ENCODE results near the gene PPT2.
A peak's percentile ranks its signal among the peaks of the same experiment; 100 is the strongest.
"Not testable (repeated sequence)": the region's sequence is repeated elsewhere in the genome, so short reads cannot be mapped to it uniquely, and the experiment has no call there.

Gene PPT2

DNA sequence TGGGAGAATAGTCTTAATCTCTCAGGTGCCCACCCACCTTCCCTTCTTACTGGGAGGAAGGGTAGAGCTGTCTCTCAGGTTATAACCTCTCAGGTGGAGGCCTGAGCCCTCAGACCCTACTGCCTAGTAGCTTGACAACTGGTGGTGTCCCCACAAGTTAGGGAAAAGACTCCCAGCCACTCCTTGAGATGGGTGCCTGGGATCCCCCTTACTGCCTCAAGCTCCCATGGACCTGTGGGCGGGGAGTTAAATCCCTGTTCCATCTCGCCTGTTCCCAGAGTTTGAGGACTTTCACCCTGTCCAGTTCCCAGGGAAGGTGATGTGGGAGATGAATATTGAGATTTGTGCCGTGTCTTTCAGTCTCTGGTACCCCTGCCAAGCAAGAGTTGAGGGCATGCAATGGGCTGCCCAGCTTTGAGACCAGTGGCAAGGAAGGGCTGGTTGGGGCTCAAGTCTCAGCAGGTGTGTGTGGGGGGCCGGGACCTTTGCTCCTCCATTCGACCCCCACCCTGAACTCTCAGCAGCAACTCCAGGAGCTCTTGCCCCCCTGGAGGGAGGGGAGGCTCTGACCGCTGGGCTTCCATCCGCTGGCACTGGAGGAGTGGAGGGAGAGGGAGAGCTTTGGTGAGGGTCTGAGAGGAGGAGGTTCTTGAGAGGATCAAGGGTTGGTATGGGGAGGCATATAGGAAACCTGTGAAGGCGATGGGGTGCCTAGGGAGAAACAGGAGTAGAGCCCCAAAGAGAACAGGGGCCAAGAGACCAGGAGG, 37.2 kb downstream of the PPT2 start:
- DNase-seq = no peak

DNA sequence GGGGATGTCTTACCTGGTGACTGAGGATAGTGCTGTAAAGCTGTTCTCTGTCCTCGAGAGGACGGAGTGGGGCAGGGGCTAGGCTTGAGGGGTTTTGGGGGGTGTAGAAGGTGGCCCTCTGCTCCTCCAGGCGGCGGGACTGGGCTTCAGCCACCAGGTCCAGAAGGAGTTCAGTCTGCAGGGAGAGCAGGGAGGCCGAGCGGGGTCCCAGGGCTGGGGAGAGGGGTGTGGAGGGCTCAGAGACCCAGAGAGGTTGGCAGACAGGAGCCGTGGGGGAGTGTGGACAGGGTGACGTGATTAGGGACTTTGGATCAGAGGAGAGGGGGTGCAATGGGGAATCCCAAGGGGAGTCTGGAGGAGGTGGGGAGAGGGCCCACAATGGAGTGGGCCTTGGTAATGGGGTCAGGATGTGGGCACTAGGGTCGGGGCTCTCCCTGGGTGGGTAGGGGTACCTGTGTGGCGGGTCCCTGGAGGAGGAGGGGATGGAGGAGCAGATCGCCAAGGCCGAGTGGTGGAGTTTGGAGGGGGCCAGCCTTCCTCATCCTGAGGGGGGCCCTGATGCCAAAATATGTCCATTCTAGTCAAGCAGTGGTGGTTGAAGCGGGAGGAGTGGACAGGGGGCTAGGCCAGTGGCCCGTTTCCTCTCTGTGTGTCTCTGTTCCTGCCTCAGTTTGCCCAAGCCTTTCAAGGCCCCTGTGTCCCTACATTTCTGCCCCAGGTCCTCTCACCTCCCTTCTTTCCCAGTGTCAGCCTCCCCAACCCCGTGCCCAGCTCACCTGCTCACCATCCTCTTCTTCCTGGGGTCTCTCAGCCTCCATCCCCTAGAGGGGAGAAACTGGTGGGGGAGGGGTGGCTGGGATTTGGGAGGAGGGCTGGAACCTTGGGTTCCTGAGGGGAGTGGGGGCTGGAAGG, 38.0 kb downstream of the PPT2 start:
- DNase-seq = no peak

DNA sequence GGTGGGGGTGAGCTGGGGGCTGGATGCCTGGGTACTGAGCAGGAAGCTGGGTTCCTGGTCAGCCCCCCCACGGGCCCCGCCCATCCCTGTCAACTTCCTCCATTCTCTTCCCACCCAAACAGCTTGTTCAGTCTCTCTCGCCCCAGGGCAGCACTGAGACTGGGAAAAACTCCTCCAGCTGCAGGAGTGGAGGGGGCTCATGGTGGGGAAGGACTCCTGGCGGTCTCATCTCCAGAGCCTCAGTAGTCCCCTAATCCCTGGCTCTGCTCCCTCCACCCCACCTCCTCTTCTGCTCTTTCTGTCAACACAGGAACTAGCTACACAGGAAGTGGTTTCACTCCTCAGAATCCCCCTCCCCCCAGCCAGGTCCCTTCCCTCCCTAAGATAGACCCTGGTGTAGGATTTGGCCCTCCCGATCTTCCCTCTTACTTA, 38.7 kb downstream of the PPT2 start, which contains the start of gene GPSM3:
Gene GPSM3 (minus strand): TSS at position 36 of the 432 bp plus-strand sequence. CDS start 130 bp downstream, outside the sequence.
- no peak for DNase-seq

DNA sequence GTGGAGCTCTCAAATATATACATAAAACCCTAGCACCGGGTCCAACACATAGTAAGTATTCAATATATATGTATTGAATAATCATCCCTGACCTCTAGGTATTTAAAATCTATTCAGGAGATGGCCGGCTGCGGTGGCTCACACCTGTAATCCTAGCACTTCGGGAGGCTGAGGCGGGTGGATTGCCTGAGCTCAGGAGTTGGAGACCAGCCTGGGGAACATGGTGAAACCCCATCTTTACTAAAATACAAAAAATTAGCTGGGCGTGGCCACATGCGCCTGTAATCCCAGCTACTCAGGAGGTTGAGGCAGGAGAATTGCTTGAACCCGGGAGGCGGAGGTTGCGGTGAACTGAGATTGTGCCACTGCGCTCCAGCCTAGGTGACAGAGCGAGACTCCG, 39.2 kb downstream of the PPT2 start:
- not testable (repeated sequence) for DNase-seq

DNA sequence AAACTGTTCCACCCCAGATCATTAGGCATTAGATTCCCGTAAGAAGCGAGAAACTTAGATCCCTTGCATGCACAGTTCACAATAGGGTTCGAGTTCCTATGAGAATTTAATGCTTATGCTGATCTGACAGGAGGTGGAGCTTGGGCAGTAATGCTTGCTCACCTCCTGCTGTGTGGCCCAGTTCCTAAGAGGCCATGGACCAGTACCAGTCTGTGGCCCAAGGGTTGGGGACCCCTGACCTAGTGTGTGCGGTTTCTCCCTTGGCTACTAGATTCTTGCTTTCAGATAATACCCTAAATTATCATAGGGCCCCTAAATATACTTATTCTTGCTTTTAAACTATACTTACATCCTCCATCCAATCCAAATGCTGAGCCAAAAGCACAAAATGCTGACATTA, 40.4 kb downstream of the PPT2 start:
- no peak for DNase-seq

DNA sequence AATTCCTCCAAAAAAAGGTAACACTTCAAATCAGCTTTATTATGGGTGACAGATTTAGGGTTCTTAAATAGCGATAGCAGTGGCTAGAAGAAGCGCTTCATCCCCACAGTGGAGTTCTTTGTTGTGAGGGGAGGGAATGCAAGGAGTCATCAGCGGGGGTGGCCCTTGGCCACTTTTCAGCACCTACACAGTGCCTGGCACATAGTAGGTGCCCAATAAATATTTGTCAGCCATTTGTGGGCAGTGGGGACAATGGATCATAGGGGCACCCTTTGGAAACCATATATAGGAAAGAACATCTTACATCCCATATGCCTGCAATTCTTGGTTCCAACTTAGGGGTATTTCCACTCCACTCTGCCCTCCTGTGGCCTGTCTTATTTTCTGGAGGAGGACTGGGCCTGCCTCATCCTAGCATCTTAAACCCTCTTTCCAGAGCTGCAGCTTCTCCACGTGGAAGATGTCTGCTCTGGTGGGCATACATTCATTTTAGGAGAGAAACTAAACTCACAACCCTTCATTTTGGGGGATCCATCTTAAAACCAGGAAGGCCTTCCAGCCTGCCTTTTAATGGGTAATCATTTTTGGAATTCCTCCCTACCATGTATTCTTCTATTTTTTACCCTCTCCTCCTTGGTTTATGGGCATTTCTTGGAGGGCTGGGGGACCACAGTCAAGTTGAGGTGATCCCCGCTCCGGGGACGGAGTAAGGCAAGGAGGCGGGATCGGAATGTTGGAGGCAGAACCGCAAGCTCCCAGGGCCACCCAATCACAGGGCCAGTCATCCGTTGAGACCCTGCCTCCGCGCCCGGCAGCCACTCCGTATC, 41.1 kb downstream of the PPT2 start:
- peak; percentile 61 for DNase-seq

DNA sequence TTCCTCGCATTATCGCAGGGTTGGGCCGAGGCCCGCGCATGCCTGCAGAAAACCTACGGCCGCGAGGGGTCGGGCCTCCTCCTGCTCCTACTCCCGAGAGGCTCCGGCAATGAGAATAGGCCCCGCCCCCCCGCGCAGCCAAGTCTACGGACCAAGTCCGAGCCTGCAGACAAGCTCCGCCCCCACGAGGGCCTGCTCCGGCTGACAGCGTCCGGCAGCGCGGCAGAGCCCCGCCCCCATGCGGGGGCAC, 41.6 kb downstream of the PPT2 start:
- peak; percentile 100 for DNase-seq

DNA sequence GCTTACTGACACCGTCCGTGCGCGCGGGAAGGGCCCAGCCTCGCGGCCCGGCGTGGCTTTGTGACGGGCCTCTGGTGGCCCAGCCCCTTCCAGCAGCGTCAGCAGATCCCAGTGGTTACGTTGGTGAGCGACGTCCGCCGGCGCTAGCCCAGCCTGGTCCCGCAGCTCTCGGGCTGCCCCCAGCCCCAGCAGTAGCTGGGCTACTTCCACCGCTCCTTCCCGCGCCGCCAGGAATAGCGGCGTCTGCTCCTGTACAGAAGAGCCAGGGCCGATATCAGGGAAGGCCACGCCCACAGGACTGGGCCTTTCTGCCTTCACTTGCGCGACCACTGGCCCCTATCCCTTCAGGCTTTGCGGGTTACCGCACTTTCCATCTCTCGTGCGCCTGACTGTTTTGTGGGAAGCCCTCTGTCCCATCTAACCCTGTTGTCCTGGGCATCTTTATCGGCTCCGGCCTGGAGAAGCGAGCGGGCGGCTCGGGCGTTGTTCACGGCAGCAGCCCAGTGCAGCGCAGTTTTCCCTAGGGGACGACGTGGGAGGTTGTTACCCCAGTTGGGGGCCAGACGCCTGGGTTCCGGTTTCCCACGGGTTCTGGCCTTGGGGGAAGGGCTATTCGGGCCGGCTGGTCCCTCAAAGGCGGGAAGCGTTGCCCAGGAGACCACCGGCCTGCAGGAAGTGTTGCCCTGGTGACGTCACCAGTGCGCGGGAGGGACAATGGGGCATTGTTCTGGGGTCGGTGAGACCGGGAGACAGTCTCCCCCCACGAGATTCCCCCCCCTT, 42.2 kb downstream of the PPT2 start:
- DNase-seq = peak; percentile 52

DNA sequence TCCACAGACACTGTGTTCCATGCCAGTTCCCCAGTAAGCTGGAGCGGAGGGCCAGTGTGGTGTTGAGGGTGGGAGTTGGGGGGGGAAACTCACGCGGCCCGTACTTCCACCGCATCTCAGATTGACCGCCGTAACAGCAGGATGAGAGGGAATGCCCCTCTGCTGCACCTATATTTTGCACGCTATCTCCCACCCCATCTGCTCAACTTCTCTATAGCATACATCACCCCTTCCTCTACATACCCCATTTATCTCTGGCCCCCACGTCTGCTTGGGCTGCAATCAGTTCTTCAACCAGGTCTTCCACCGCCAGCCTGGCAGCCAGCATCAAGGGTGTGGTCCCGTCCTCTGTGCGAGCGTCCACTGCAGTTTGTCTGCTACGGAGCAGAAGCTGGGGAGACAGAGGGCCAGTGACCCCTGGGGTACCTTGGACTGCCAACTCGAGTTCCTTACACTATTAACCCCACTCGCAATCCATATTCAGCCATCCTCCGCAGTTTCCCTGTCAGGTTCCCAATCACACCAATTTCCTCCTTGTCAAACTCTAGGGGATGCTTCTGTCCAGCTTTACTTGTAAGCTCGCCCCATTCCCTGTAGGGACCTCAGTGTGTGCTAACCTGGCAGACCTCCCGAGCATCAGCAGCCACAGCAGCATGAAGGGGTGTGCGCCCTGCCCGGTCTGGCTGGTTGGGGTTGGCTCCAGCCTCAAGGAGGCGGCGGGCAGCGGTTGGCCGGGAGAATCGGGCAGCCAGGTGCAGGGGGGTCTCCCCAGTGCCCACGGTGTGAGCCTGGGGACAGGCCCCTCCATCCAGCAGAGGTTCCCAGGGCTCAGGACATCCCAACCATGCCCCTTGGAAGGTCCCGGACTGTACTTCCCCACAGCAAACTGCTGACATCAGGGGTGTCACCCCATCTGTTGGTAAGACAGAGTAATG, 43.0 kb downstream of the PPT2 start:
- no peak for DNase-seq

DNA sequence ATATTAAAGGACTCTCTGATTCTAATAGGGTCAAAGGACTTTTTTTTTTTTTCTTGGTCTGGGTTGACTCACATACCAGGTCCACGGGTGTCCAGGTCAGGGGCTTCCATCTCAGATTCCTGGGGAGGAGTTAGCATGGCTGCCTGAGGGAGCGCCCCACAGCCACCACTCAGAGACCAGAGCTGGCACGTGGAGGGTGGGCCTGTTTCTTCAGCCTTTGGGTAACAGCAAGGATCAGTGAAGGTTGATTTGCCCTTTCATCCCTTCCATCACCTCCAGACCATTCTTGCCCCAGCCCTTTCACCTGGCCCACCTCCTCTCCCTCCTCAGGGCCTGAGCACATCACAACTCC, 44.4 kb downstream of the PPT2 start:
- no peak for DNase-seq

DNA sequence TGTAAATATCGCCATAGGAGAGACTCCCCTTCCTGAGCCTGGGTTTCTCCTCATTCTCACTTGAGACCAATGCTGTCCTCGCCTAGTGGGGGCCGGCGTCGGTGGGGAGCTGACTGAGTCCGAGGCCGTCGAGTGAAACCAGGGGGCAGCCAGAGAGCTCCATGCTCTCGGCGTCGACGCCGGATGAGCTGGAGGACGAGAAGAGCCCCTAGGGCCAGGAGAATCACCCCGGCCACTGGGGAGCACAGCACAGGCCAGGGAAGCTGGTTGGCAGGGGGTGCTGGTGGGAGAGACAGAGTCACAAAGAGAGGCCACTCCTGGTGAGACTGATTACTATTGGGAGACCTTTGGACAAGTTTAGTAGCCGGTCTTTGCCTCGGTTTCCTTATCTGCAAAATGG, 44.9 kb downstream of the PPT2 start:
- no peak for DNase-seq

DNA sequence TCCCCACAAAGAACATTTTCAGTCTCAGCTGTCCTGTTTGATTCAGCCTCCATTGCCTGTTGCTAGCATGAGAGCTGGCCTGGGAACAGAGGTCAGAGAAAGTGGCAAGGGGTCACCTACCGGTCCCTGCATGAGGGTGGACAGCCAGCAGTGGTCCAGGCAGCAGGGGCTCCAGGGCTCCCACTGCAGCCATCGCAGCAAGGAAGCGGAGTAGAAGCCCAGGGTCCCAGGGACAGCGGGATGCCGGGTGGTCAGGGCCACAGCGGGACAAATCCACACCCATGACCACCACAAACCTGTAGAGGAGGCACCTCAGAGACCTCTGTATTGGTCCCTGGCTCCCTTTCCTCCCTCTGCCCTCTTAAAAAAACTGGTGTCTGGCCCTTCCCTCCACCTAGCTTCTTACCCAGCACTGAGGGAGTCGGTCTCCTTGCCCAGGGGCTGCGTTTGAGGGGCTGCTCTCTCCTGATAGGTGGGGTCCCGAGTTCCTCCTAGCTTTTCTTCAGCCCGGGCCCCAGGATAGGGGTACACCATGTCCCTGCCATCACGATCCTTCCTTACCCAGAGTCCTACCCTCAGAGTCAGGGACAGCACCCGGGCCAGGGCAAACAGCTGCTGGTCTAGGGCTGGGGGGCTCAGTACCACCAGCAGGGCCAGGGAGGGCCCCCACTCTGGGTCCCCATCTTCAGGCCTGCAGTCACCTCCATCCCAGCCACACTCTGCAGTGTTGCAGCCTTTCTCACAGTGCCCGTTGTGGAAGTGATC, 47.0 kb downstream of the PPT2 start:
- DNase-seq = no peak

DNA sequence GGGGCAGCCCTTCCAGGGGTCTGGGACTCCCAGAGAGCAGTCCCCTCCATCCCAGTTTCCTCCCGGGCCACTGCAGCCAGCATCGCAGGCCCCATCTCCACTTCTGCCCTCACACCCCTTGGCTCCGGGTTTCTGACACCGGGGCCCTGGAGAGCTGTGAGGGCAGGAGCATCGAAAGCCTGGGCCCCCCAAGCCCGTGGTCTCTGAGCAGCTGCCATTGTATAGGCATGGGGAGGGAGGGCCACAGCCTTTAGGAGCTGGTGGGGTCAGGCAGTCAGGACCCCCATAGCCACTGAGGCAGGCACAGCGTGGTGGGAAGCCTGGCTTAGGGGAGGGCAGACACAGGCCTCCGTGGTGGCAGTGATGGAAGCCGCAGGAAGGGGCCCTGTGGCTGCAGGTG, 48.2 kb downstream of the PPT2 start:
- no peak for DNase-seq

DNA sequence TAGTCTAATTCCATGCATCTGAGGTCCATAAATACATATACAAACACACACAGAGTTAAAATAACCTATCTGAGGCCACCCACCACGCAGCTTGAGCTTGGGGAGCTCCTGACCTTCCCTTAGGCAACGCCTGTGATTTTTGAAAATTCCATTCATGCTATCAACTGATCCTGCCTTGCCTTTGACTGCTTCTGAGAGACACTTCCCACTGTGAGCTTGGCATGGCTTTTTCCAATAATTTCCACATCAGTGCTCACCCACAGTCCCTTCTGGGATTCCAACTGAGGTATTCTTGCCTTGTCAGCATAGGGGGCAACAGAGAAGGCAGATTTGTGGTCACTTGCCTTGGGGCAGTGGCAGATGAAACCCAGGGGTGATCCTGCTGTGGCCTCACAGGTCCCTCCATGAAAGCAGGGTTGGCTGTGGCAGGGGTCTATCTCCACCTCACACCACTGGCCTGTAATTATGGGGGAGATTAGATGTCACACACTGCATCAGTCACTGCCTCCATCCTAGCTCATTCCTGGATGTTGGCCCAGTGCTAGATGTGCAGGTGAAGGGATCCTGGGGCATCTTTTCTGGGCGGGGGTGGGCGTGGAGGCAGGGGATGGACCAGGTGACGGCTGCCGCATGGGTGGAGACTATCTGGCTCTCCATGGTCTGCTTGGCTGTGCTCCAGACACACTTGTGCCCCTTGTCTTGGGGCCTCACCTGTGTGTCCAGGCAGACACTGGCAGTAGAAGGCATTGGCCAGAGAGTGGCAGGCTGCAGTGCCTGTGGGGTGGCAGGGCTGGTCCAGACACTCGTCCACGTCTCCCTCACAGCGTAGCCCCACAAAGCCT, 49.7 kb downstream of the PPT2 start:
- no peak for DNase-seq

DNA sequence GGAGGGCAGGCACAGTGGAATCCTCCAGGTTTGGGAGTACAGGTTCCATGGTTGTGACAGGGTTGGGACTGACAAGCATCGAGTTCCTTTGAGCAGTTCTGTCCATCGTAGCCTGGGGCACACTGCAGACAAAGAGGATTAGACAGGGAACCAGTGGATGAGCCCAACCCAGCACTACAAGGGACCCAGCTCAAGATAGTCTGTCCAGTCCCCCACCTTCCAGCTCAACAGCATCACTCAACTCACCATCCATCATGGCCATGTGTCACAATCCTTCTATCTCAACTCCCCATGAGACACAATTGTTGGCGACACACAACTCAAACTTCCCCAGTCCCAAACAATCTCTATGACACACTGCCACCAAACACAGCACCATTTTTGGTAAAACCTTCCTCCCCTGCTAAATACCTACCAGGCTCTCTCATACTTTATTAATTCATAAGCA, 50.4 kb downstream of the PPT2 start:
- DNase-seq = no peak

DNA sequence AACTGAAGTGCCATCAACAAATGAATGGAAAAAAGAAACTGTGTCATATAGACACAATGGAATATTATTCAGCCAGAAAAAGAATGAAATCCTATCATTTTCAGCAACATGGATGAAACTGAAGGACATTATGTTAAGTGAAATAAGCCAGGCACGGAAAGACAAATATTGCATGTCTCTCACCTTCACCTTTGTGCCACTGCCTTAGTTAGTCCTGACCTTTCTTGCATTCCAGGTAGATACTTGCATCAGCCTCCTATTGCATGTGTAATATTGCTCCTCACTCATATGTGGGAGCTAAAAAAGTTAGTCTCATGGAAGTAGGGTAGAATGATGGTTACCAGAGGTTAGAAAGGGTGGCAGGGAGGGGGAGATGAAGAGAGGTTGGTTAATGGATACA, 55.1 kb downstream of the PPT2 start:
- no peak for DNase-seq

DNA sequence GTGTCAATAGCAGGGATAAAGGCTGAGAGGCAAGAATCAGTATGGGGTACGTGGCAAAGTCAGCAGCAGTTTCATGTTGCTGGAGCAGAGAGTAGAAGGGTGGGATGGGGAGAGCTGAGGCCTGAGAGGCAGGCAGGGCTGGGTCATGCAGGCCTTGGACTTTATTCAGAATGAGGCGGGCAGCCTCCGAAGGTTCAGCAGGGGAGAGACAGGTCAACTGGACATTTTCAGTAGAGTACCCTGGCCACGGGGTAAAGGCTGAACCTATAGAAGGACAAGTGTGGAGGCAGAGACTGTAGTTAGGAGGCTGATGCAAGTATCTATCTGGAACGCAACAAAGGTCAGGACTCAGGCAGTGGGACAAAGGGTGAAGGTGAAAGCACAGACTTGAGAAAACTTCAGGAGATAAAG, 56.3 kb downstream of the PPT2 start:
- DNase-seq = no peak

DNA sequence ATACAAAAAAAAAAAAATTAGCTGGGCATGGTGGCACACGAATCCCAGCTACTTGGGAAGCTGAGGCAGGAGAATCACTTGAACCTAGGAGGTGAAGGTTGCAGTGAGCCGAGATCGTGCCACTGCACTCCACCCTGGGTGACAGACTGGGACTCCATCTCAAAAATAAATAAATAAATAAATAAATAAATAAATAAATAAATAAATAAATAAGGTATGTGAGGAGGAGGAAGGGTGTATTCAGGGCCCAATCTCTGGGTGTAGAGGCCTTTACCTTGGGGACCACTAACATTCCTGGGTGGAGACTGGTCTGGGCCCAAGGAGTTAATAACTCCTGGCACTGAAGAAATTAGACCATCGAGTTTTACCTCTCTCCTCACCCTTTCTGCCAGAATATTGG, 57.5 kb downstream of the PPT2 start:
- not testable (repeated sequence) for DNase-seq

DNA sequence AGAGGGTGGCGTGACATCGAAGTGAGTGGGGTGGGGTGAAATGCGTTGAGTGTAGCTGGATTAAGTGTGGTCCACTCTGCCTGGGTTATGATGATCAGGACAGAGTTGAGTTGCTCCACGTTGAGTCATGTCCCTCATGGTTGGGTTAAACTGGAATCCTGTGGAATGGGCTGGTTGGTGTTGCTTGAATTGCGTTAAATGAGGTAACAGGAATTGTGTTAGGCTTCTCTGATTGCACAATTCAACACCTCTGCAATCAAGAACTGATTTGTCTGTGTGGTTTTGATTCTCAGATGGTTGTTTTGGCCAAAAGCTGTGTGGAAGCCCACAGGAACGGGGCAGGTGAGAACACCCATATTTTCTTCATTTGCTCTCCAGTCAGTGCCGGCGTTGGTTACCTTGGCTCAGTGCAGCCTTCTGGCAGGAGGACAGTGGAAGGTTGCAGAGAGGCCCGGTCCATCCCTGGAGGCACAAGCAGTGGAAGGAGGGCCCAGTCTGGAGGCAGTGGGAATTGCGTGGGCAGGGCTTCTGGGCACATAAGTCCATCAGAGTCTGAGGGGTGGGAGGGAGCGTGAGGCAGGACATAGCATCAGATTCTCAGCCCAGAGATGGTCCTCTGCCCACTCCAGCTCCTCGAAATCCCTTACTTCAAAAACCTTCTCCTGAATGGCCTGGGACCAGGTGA, 58.3 kb downstream of the PPT2 start:
- no peak for DNase-seq
